Liver (tissue), 9 donors: ENCODE results near the gene RUNX1. TPM values are rescaled to one million over a fixed set of nuclear protein-coding genes. Genes with fewer than 3 reads are reported as not detected.

ENCODE experiments used
- DNase-seq: peaks from one replicate; pipeline ENCODE4 v3.0.0-alpha.2; 2017; ENCODE audit warnings: low spot score
- H3K27ac ChIP-seq, 2 donors: one replicate each; pipeline ENCODE4 v1.7.0; 2013; ENCODE audit warnings: inconsistent platforms in 2 of 2, low read length in 2 of 2, control low read depth in 1 of 2, low read depth in 1 of 2, mild to moderate bottlenecking in 1 of 2
- H3K27me3 ChIP-seq, 4 donors: one replicate each; pipeline versions ENCODE4 v1.6.1 to v1.7.0; 2013; ENCODE audit warnings: low read length in 3 of 4, inconsistent platforms in 1 of 4, mild to moderate bottlenecking in 1 of 4, moderate library complexity in 1 of 4; ENCODE audit not compliant: control insufficient read depth in 4 of 4, insufficient read depth in 4 of 4
- H3K36me3 ChIP-seq, 4 donors: one replicate each; pipeline versions ENCODE4 v1.6.1 to v1.7.0; 2013; ENCODE audit warnings: low read length in 3 of 4, mild to moderate bottlenecking in 3 of 4, low read depth in 1 of 4, moderate library complexity in 1 of 4; ENCODE audit not compliant: control insufficient read depth in 4 of 4, insufficient read depth in 3 of 4
- H3K4me1 ChIP-seq, 4 donors: one replicate each; pipeline versions ENCODE4 v1.6.1 to v1.7.0; 2013; ENCODE audit warnings: low read length in 3 of 4, mild to moderate bottlenecking in 3 of 4, moderate library complexity in 1 of 4; ENCODE audit not compliant: control insufficient read depth in 4 of 4, insufficient read depth in 4 of 4
- H3K4me3 ChIP-seq, 3 donors: one replicate each; pipeline versions ENCODE4 v1.6.1 to v1.7.0; 2013; ENCODE audit warnings: low read length in 3 of 3, control low read depth in 1 of 3, low read depth in 1 of 3, mild to moderate bottlenecking in 1 of 3
- H3K9ac ChIP-seq, 2 donors: one replicate each; pipeline ENCODE4 v1.7.0; 2013; ENCODE audit warnings: low read length in 2 of 2, mild to moderate bottlenecking in 2 of 2, moderate library complexity in 2 of 2, control low read depth in 1 of 2, low read depth in 1 of 2
- H3K9me3 ChIP-seq, 4 donors: one replicate each; pipeline versions ENCODE4 v1.6.1 to v1.7.0; 2013; ENCODE audit warnings: low read length in 3 of 4; ENCODE audit not compliant: control insufficient read depth in 4 of 4
- ATF3 ChIP-seq: IDR thresholded peaks from 2 replicates; pipeline ENCODE4 v1.6.1; 2016; ENCODE audit warnings: antibody characterized with exemption
- CTCF ChIP-seq: fragments of 150-350 bp; IDR thresholded peaks from 2 replicates; pipeline ENCODE4 v1.5.1; 2017; ENCODE audit warnings: improper control_type of control experiment, low read depth, low read length; ENCODE audit not compliant: missing input control
- EGR1 ChIP-seq, 2 donors: IDR thresholded peaks; 2 replicates each; pipeline ENCODE4 v1.6.1; 2016 to 2018; ENCODE audit warnings: antibody characterized with exemption in 2 of 2, low read depth in 2 of 2
- FOXA2 ChIP-seq: IDR thresholded peaks from 2 replicates; pipeline ENCODE4 v1.6.1; 2016; ENCODE audit warnings: antibody characterized with exemption
- GABPA ChIP-seq, 2 donors: IDR thresholded peaks in 1 of 2; conservative IDR thresholded peaks in 1 of 2; 2 replicates each; pipeline ENCODE4 v1.6.1; 2016; ENCODE audit warnings: antibody characterized with exemption in 2 of 2, mild to moderate bottlenecking in 1 of 2, moderate library complexity in 1 of 2
- HNF4A ChIP-seq, 2 donors: conservative IDR thresholded peaks; 2 replicates each; pipeline ENCODE4 v1.6.1; 2016; ENCODE audit warnings: antibody characterized with exemption in 2 of 2, mild to moderate bottlenecking in 2 of 2
- HNF4G ChIP-seq: IDR thresholded peaks from 2 replicates; pipeline ENCODE4 v1.6.1; 2016; ENCODE audit warnings: antibody characterized with exemption
- JUND ChIP-seq, 2 donors: IDR thresholded peaks; 2 replicates each; pipeline ENCODE4 v1.6.1; 2016; ENCODE audit warnings: antibody characterized with exemption in 2 of 2
- MAX ChIP-seq: IDR thresholded peaks from 2 replicates; pipeline ENCODE4 v1.6.1; 2016; ENCODE audit warnings: antibody characterized with exemption
- RAD21 ChIP-seq, 2 donors: IDR thresholded peaks; 2 replicates each; pipeline ENCODE4 v1.6.1; 2016; ENCODE audit warnings: antibody characterized with exemption in 2 of 2, mild to moderate bottlenecking in 2 of 2
- REST ChIP-seq: IDR thresholded peaks from 2 replicates; pipeline ENCODE4 v1.6.1; 2016; ENCODE audit warnings: antibody characterized with exemption, mild to moderate bottlenecking
- RXRA ChIP-seq, 2 donors: IDR thresholded peaks; 2 replicates each; pipeline ENCODE4 v1.6.1; 2017 to 2018; ENCODE audit warnings: antibody characterized with exemption in 2 of 2, mild to moderate bottlenecking in 1 of 2
- SP1 ChIP-seq: IDR thresholded peaks from 2 replicates; pipeline ENCODE4 v1.6.1; 2018; ENCODE audit warnings: antibody characterized with exemption, mild to moderate bottlenecking
- TAF1 ChIP-seq: conservative IDR thresholded peaks from 2 replicates; pipeline ENCODE4 v1.6.1; 2016; ENCODE audit warnings: antibody characterized with exemption, mild to moderate bottlenecking
- YY1 ChIP-seq: IDR thresholded peaks from 2 replicates; pipeline ENCODE4 v1.6.1; 2016; ENCODE audit warnings: antibody characterized with exemption, mild to moderate bottlenecking
- ZBTB33 ChIP-seq: IDR thresholded peaks from 2 replicates; pipeline ENCODE4 v1.6.1; 2016; ENCODE audit warnings: antibody characterized with exemption
- WGBS: extraction: QIAGEN DNeasy Blood & Tissue Kit; methylation state at CpG from one replicate; pipeline ENCODE4 v1.1.7; 2013; 5-methylcytosine and 5-hydroxymethylcytosine counted together
- polyA plus RNA-seq, 2 donors: library from polyadenylated mRNA; stranded (reverse) in 1 of 2; unstranded in 1 of 2; fragments of 200-250 nt in 1 of 2; fragments of >200 nt in 1 of 2; fragmentation: Nextera tagmentation in 1 of 2; extraction: Ambion mirVana in 1 of 2; gene quantifications; one replicate each; pipeline versions ENCODE4 v1.2.1 to v1.2.3, GENCODE V29; 2013 to 2015
- total RNA-seq, 2 donors: library from RNA; depleted of rRNA; stranded (reverse); fragments of >200 nt; gene quantifications; one replicate each; pipeline ENCODE4 v1.2.3, GENCODE V29; 2014
- donor health status: healthy.
- donor health status: healthy.
- donor health status: healthy.
- donor health status: healthy.
- donor health status: healthy.

Gene RUNX1
- total and polyA plus RNA-seq, 4 donors, result 0.98 to 7.2 (median 3.1) TPM

- Histone ChIP-seq H3K9ac (peak overlapping the region in 1 of 2 donors; percentile 83), H3K4me3 (peak overlapping the region; percentile 82 to 98 (median 88)), H3K9me3 (no peaks in the 10 kb centered on the region), H3K27ac (peak overlapping the region in 1 of 2 donors; percentile 76), H3K27me3 (peaks cover 0 to 4% (median under 1%) of the 10 kb centered on the region in 4 donors), H3K36me3 (no peaks in the 10 kb centered on the region), H3K4me1 (peaks cover 0 to 18% (median 14%) of the 10 kb centered on the region in 4 donors)
- 6% methylated on average over 15 of the region's 15 CpGs for WGBS
- TF ChIP-seq RAD21 (IDR thresholded peaks at IDR 0.05), result no peak
- no peak for TF ChIP-seq GABPA (IDR thresholded peaks at IDR 0.05 in 1 of 2, conservative IDR thresholded peaks at IDR 0.05 in 1 of 2)
- no peak for TF ChIP-seq CTCF
- TF ChIP-seq ATF3, result no peak
- no peak for TF ChIP-seq ZBTB33
- TF ChIP-seq EGR1 (IDR thresholded peaks at IDR 0.05; ENCODE audit: low read depth in 2 of 2), result no peak
- no peak for TF ChIP-seq JUND (IDR thresholded peaks at IDR 0.05)
- TF ChIP-seq RXRA (IDR thresholded peaks at IDR 0.05), result no peak
- no peak for TF ChIP-seq TAF1
- TF ChIP-seq FOXA2, result no peak
- TF ChIP-seq SP1, result no peak
- DNase-seq, result no peak
Measured at GRCh38 chr21:34887105-34887442, 162.0 kb downstream of the RUNX1 start.

GRCh38 chr21:34886240-34887104, 162.6 kb downstream of the RUNX1 start:
- peak overlapping the region; percentile 82 to 98 (median 83) for H3K4me3 ChIP-seq
- no peak for DNase-seq
- 6% methylated on average over 56 of the region's 56 CpGs for WGBS
- H3K9me3 ChIP-seq, result no peaks in the 10 kb centered on the region
- peak overlapping the region; percentile 46 to 76 for H3K27ac ChIP-seq
- no peaks in the 10 kb centered on the region for H3K36me3 ChIP-seq
- H3K27me3 ChIP-seq, result peaks cover 0 to 4% (median 0%) of the 10 kb centered on the region in 4 donors
- peak overlapping the region; percentile 62 to 84 for H3K9ac ChIP-seq
- H3K4me1 ChIP-seq, result peaks cover 0 to 18% (median 14%) of the 10 kb centered on the region in 4 donors
- TF ChIP-seq RAD21 (IDR thresholded peaks at IDR 0.05) (peak in 1 of 2 donors; percentile 19), ATF3 (no peak), REST (no peak), HNF4A (conservative IDR thresholded peaks at IDR 0.05) (peak; percentile 42 to 70), CTCF (no peak), EGR1 (IDR thresholded peaks at IDR 0.05; ENCODE audit: low read depth in 2 of 2) (no peak), ZBTB33 (no peak), HNF4G (peak; percentile 39), MAX (no peak), YY1 (no peak), RXRA (IDR thresholded peaks at IDR 0.05) (no peak), GABPA (IDR thresholded peaks at IDR 0.05 in 1 of 2, conservative IDR thresholded peaks at IDR 0.05 in 1 of 2) (no peak), JUND (IDR thresholded peaks at IDR 0.05) (no peak), FOXA2 (no peak)
